Panc1 (cell line): Measurements from ENCODE around the gene ERMAP. TPM values are rescaled to one million over a fixed set of nuclear protein-coding genes. Genes with fewer than 3 reads are reported as not detected.

ENCODE experiments used
- ATAC-seq: fragments of 200-7000 bp; cut with Tn5 transposase; 2 replicates; pipeline ENCODE4 v1.9.1; 2020; ENCODE audit warnings: mild to moderate bottlenecking, moderate library complexity
- BruUV-seq: library from RNA; stranded (reverse); fragments of 400-500 nt; replicated peaks from 2 replicates; lab custom pipeline; 2021; lab: Mats Ljungman, UMichigan
- CTCF ChIA-PET: fragments of 300-600 bp; sonication (Branson Sonifier 250); formaldehyde crosslinking; loops from one replicate; lab custom pipeline; 2022; ENCODE audit warnings: antibody characterized with exemption; lab: Charles Lee
- POLR2A ChIA-PET: fragments of 300-600 bp; sonication (Branson Sonifier 250); formaldehyde crosslinking; loops from one replicate; lab custom pipeline; 2022; ENCODE audit warnings: antibody characterized with exemption; lab: Charles Lee
- DNase-seq: peaks from one replicate; pipeline ENCODE4 v3.0.0-alpha.2; 2010; ENCODE audit warnings: low read depth, low spot score
- H3K27ac ChIP-seq: 2 replicates; pipeline ENCODE4 v1.5.1; 2011; ENCODE audit warnings: mild to moderate bottlenecking, low read length, inconsistent platforms
- H3K27me3 ChIP-seq: fragments of 200-500 bp; sonication (Bioruptor generic); 2 replicates; pipeline ENCODE4 v1.6.0; 2014; ENCODE audit warnings: low read length, inconsistent platforms; ENCODE audit not compliant: control insufficient read depth, insufficient read depth
- H3K36me3 ChIP-seq: fragments of 200-500 bp; sonication (Bioruptor generic); 2 replicates; pipeline ENCODE4 v1.5.1; 2014; ENCODE audit warnings: inconsistent platforms, mild to moderate bottlenecking, low read length, moderate library complexity; ENCODE audit not compliant: control insufficient read depth, insufficient read depth
- H3K4me1 ChIP-seq: 2 replicates; pipeline ENCODE4 v1.5.1; 2011; ENCODE audit warnings: inconsistent platforms, mild to moderate bottlenecking, low read length, moderate library complexity; ENCODE audit not compliant: control insufficient read depth, insufficient read depth
- H3K4me3 ChIP-seq, 2 experiments: 2 replicates each; pipeline ENCODE4 v1.5.1; 2011 to 2012; ENCODE audit warnings: low read depth in 2 of 2, low read length in 2 of 2, mild to moderate bottlenecking in 2 of 2, inconsistent platforms in 1 of 2, moderate library complexity in 1 of 2
- H3K9me3 ChIP-seq: fragments of 200-500 bp; sonication (Bioruptor generic); 2 replicates; pipeline ENCODE4 v1.5.1; 2014; ENCODE audit warnings: low read depth, mild to moderate bottlenecking, inconsistent platforms, low read length, moderate library complexity; ENCODE audit not compliant: control insufficient read depth, insufficient read depth
- CTCF ChIP-seq: fragments of 450-650 bp; IDR thresholded peaks from 2 replicates; pipeline ENCODE4 v1.5.1; 2017; ENCODE audit warnings: mild to moderate bottlenecking
- POLR2AphosphoS5 ChIP-seq: IDR thresholded peaks from 2 replicates; pipeline ENCODE4 v1.6.1; 2012; ENCODE audit warnings: mild to moderate bottlenecking, low read depth, low read length, moderate library complexity
- REST ChIP-seq, 2 experiments: IDR thresholded peaks; 2 replicates each; pipeline ENCODE4 v1.6.1; 2011 to 2012; ENCODE audit warnings: low read depth in 2 of 2, control low read depth in 1 of 2, low read length in 1 of 2, mild to moderate bottlenecking in 1 of 2, moderate library complexity in 1 of 2; ENCODE audit not compliant: insufficient read depth in 1 of 2
- SIN3A ChIP-seq: IDR thresholded peaks from 2 replicates; pipeline ENCODE4 v1.6.1; 2012; ENCODE audit warnings: low read depth, mild to moderate bottlenecking, low read length, moderate library complexity, borderline replicate concordance; ENCODE audit not compliant: insufficient read depth
- TCF7L2 ChIP-seq: IDR thresholded peaks from 2 replicates; pipeline ENCODE4 v1.6.1; 2011; ENCODE audit warnings: mild to moderate bottlenecking, low read depth, low read length, inconsistent platforms
- in situ Hi-C: cut with HindIII; loops from 2 replicates; pipeline ENCODE4 v1.10.0; 2016; ENCODE audit warnings: low sequenced_read_pairs, low pct_unique_long_range_greater_than_20kb
- intact Hi-C: fragments of 100-400 bp; cut with micrococcal nuclease; formaldehyde crosslinking; loops from one replicate; pipeline ENCODE4 v1.10.0; 2022; ENCODE audit not compliant: unreplicated experiment
- total RNA-seq: library from RNA; stranded (reverse); gene quantifications from one replicate; pipeline ENCODE4 v1.2.1, GENCODE V29; 2021; ENCODE audit not compliant: unreplicated experiment

Gene ERMAP
- total RNA-seq, 1 experiment from 2014 or later = 15.3 TPM

GRCh38 chr1:42801832-42802473 is 15.0 kb upstream of the ERMAP start:
- H3K9me3 ChIP-seq = no peaks in the 10 kb centered on the region
- H3K4me3 ChIP-seq = no peak overlapping the region
- in situ Hi-C loops = no loop called here
- H3K27ac ChIP-seq = no peak overlapping the region
- H3K36me3 ChIP-seq = no peaks in the 10 kb centered on the region
- peaks cover 2% of the 10 kb centered on the region; the same call in 1 of the 2 replicates for H3K27me3 ChIP-seq
- ChIA-PET CTCF (no interaction called here), POLR2A (no interaction called here)
- no peak for DNase-seq
- no TSS peak for BruUV-seq
- TF ChIP-seq REST (IDR thresholded peaks at IDR 0.05; ENCODE audit: insufficient read depth in 1 of 2, low read depth in 2 of 2, low read length in 1 of 2) (no peak), SIN3A (no peak), POLR2AphosphoS5 (no peak), TCF7L2 (no peak), CTCF (no peak)
- no peak for ATAC-seq
- H3K4me1 ChIP-seq = no peaks in the 10 kb centered on the region
- intact Hi-C loops = no loop called here

- TF ChIP-seq CTCF (no peak), REST (IDR thresholded peaks at IDR 0.05; ENCODE audit: insufficient read depth in 1 of 2, low read depth in 2 of 2, low read length in 1 of 2) (no peak), TCF7L2 (no peak), SIN3A (no peak), POLR2AphosphoS5 (no peak)
- H3K4me1 ChIP-seq = no peaks in the 10 kb centered on the region
- no peaks in the 10 kb centered on the region for H3K9me3 ChIP-seq
- POLR2A ChIA-PET = no interaction called here
- CTCF ChIA-PET = no interaction called here
- no peak overlapping the region for H3K27ac ChIP-seq
- no peak overlapping the region for H3K4me3 ChIP-seq
- ATAC-seq = no peak
- H3K27me3 ChIP-seq = no peaks in the 10 kb centered on the region
- DNase-seq = no peak
- intact Hi-C loops = no loop called here
- in situ Hi-C loops = no loop called here
- BruUV-seq = no TSS peak
- no peaks in the 10 kb centered on the region for H3K36me3 ChIP-seq
These were observed 10.8 kb upstream of the ERMAP start for GRCh38 chr1:42806171-42806570.
